IMR-90 (cell line): Measurements from ENCODE around the gene PLSCR3. TPM values are rescaled to one million over a fixed set of nuclear protein-coding genes. Genes with fewer than 3 reads are reported as not detected.

Source experiments
- ATAC-seq: fragments of 200-7000 bp; cut with Tn5 transposase; 2 replicates; pipeline ENCODE4 v1.9.1; 2020; ENCODE audit warnings: low read depth, mild to moderate bottlenecking, moderate library complexity
- BruUV-seq: library from RNA; stranded (reverse); fragments of 400-500 nt; replicated peaks from 2 replicates; lab custom pipeline; 2021; lab: Mats Ljungman, UMichigan
- CTCF ChIA-PET: fragments of 300-600 bp; formaldehyde crosslinking; extraction: SDS; loops from one replicate; lab custom pipeline; 2021; ENCODE audit warnings: antibody characterized with exemption; lab: Yijun Ruan, JAX
- POLR2A ChIA-PET: fragments of 300-600 bp; sonication (Branson Sonifier 250); formaldehyde crosslinking; loops from one replicate; lab custom pipeline; 2022; ENCODE audit warnings: antibody characterized with exemption; ENCODE audit not compliant: unreplicated experiment; lab: Charles Lee
- DNase-seq: peaks from one replicate; pipeline ENCODE4 v3.0.0; 2013
- H2AFZ ChIP-seq: replicated peaks from 2 replicates; pipeline ENCODE3; 2013; ENCODE audit warnings: low read length, mild to moderate bottlenecking; ENCODE audit not compliant: poor library complexity
- H2AK5ac ChIP-seq: 2 replicates; pipeline ENCODE4 v1.6.1; 2013; ENCODE audit warnings: low read depth, low read length, inconsistent platforms
- H2AK9ac ChIP-seq: replicated peaks from 2 replicates; pipeline ENCODE3; 2013; ENCODE audit warnings: mild to moderate bottlenecking, low read depth, low read length, moderate library complexity; ENCODE audit not compliant: poor library complexity
- H2BK120ac ChIP-seq: 2 replicates; pipeline ENCODE4 v1.6.1; 2013; ENCODE audit warnings: low read depth, low read length, inconsistent platforms
- H2BK15ac ChIP-seq: 3 replicates; pipeline ENCODE4 v1.6.1; 2013; ENCODE audit warnings: low read depth, low read length, inconsistent platforms
- H2BK20ac ChIP-seq: 2 replicates; pipeline ENCODE4 v1.6.1; 2013; ENCODE audit warnings: low read depth, mild to moderate bottlenecking, inconsistent platforms, low read length, moderate library complexity
- H2BK5ac ChIP-seq: 2 replicates; pipeline ENCODE4 v1.6.1; 2013; ENCODE audit warnings: mild to moderate bottlenecking, low read depth, low read length, inconsistent platforms; ENCODE audit not compliant: poor library complexity, severe bottlenecking
- H3K14ac ChIP-seq: replicated peaks from 2 replicates; pipeline ENCODE4 v1.6.1; 2013; ENCODE audit warnings: low read depth, low read length, inconsistent platforms
- H3K18ac ChIP-seq: 2 replicates; pipeline ENCODE4 v1.6.1; 2013; ENCODE audit warnings: low read depth, low read length, control low read depth
- H3K23ac ChIP-seq: 2 replicates; pipeline ENCODE4 v1.6.1; 2013; ENCODE audit warnings: low read depth, low read length, inconsistent platforms
- H3K27ac ChIP-seq: 2 replicates; pipeline ENCODE4 v1.5.1; 2013; ENCODE audit warnings: mild to moderate bottlenecking, control low read depth, low read length; ENCODE audit not compliant: insufficient read depth
- H3K27me3 ChIP-seq: 2 replicates; pipeline ENCODE4 v1.6.1; 2013; ENCODE audit warnings: low read length; ENCODE audit not compliant: control insufficient read depth, insufficient read depth
- H3K36me3 ChIP-seq: 2 replicates; pipeline ENCODE4 v1.6.1; 2013; ENCODE audit warnings: low read length, mixed read lengths; ENCODE audit not compliant: control insufficient read depth, insufficient read depth
- H3K4ac ChIP-seq: 2 replicates; pipeline ENCODE4 v1.6.1; 2013; ENCODE audit warnings: low read depth, low read length, inconsistent platforms
- H3K4me1 ChIP-seq: 2 replicates; pipeline ENCODE4 v1.6.1; 2013; ENCODE audit warnings: low read length, mixed read lengths; ENCODE audit not compliant: control insufficient read depth, insufficient read depth
- H3K4me2 ChIP-seq: 2 replicates; pipeline ENCODE4 v1.6.1; 2013; ENCODE audit warnings: low read depth, mild to moderate bottlenecking, control low read depth, low read length, moderate library complexity
- H3K4me3 ChIP-seq: 2 replicates; pipeline ENCODE4 v1.5.1; 2013; ENCODE audit warnings: low read depth, mild to moderate bottlenecking, control low read depth, low read length, moderate library complexity; ENCODE audit not compliant: insufficient read depth
- H3K56ac ChIP-seq: 2 replicates; pipeline ENCODE4 v1.6.1; 2013; ENCODE audit warnings: low read length, inconsistent platforms; ENCODE audit not compliant: insufficient read depth; ENCODE audit errors: extremely low read depth
- H3K79me1 ChIP-seq, 2 experiments: 2 replicates each; pipeline ENCODE4 v1.6.1; 2013; ENCODE audit warnings: low read length in 2 of 2, inconsistent platforms in 1 of 2, low read depth in 1 of 2
- H3K9ac ChIP-seq: 2 replicates; pipeline ENCODE4 v1.6.1; 2013; ENCODE audit warnings: low read depth, low read length, control low read depth
- H3K9me1 ChIP-seq: 2 replicates; pipeline ENCODE4 v1.6.1; 2013; ENCODE audit warnings: low read length, inconsistent platforms; ENCODE audit not compliant: insufficient read depth
- H3K9me3 ChIP-seq: 2 replicates; pipeline ENCODE4 v1.6.1; 2013; ENCODE audit warnings: low read length; ENCODE audit not compliant: control insufficient read depth, insufficient read depth
- H4K20me1 ChIP-seq: 2 replicates; pipeline ENCODE4 v1.6.1; 2013; ENCODE audit warnings: low read length, inconsistent platforms; ENCODE audit not compliant: insufficient read depth
- H4K5ac ChIP-seq: 2 replicates; pipeline ENCODE4 v1.6.1; 2013; ENCODE audit warnings: mild to moderate bottlenecking, low read depth, low read length, control low read depth
- H4K8ac ChIP-seq, 2 experiments: 2 replicates each; pipeline ENCODE4 v1.6.1; 2013; ENCODE audit warnings: low read depth in 2 of 2, low read length in 2 of 2, control low read depth in 1 of 2, inconsistent platforms in 1 of 2
- H4K91ac ChIP-seq: 2 replicates; pipeline ENCODE4 v1.6.1; 2013; ENCODE audit warnings: low read depth, low read length, inconsistent platforms; ENCODE audit not compliant: insufficient read depth
- MXI1 ChIP-seq: IDR thresholded peaks from 2 replicates; pipeline ENCODE4 v1.6.1; 2012; ENCODE audit warnings: low read depth, mild to moderate bottlenecking, low read length, moderate library complexity, borderline replicate concordance
- RFX5 ChIP-seq: IDR thresholded peaks from 2 replicates; pipeline ENCODE4 v1.8.0; 2012; ENCODE audit warnings: low read depth, mild to moderate bottlenecking, low read length, moderate library complexity
- SMC3 ChIP-seq: fragments of 150-350 bp; IDR thresholded peaks from 2 replicates; pipeline ENCODE4 v1.6.1; 2016; ENCODE audit warnings: low read depth, mild to moderate bottlenecking, antibody characterized with exemption, low read length, moderate library complexity
- WGBS, 2 experiments: methylation state at CpG; one replicate each; pipeline versions ENCODE4 v1.1.5 to v1.1.7; 2013; ENCODE audit warnings: missing lambda C conversion rate in 2 of 2; ENCODE audit not compliant: insufficient read length in 1 of 2; ENCODE audit errors: extremely low coverage in 2 of 2; 5-methylcytosine and 5-hydroxymethylcytosine counted together
- dilution Hi-C: fragments of 300-500 bp; cut with HindIII; formaldehyde crosslinking; loops from one replicate; pipeline ENCODE4 v1.14.3; 2018; ENCODE audit warnings: low sequenced_read_pairs; ENCODE audit not compliant: unreplicated experiment
- in situ Hi-C: fragments of 300-500 bp; cut with MboI; formaldehyde crosslinking; loops from 3 replicates; pipeline ENCODE4 v1.14.3; 2019; ENCODE audit warnings: low sequenced_read_pairs, inconsistent platforms, mixed read lengths
- intact Hi-C: fragments of 100-400 bp; cut with micrococcal nuclease; formaldehyde crosslinking; loops from 2 replicates; pipeline ENCODE4 v1.10.0; 2022
- polyA plus RNA-seq, 3 experiments: library from polyadenylated mRNA; depleted of rRNA; stranded (reverse); fragments of >200 nt; gene quantifications; 2 replicates each; pipeline ENCODE4 v1.2.3, GENCODE V29; 2012; ENCODE audit warnings: low replicate concordance in 1 of 3
- total RNA-seq: library from RNA; depleted of rRNA; stranded (reverse); fragments of >200 nt; gene quantifications from 2 replicates; pipeline ENCODE4 v1.2.3, GENCODE V29; 2012

PLSCR3 gene
- total and polyA plus RNA-seq, 2 of the 4 experiments (the other 2 are of a cell fraction): 6.1 to 116 TPM

DNA sequence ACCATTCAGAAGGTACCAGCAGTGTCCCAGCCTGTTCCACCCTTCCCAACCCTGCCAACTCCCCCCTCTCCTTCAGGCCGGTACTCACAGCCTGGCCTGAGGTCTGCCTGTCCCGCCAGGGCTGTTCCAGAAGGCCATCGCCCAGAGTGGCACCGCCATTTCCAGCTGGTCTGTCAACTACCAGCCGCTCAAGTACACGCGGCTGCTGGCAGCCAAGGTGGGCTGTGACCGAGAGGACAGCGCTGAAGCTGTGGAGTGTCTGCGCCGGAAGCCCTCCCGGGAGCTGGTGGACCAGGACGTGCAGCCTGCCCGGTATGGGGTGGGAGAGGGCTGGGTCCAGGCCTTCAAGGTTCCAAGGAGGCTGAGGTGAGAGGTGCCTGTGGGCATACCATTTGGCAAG is 20.5 kb upstream of the PLSCR3 start:
- dilution Hi-C loops: no loop called here
- Histone ChIP-seq H3K4me1 (peaks cover 4% of the 10 kb centered on the region; the same call in 1 of the 2 replicates), H3K4ac (no peak overlapping the region), H3K27me3 (no peaks in the 10 kb centered on the region), H4K5ac (no peak overlapping the region), H3K14ac (no peak overlapping the region), H3K9me1 (peaks cover 4% of the 10 kb centered on the region; the same call in 1 of the 2 replicates), H2BK15ac (no peak overlapping the region), H2AK9ac (no peak overlapping the region), H3K23ac (no peak overlapping the region), H3K18ac (no peak overlapping the region), H2AFZ (no peak overlapping the region), H3K9ac (no peak overlapping the region), H3K36me3 (peaks cover 39% of the 10 kb centered on the region), H2BK20ac (no peak overlapping the region), H3K9me3 (no peaks in the 10 kb centered on the region), H2BK120ac (no peak overlapping the region), H2AK5ac (no peak overlapping the region), H3K27ac (no peak overlapping the region), H3K79me1 (no peaks in the 10 kb centered on the region; a peak in 1 of 4 replicates), H3K4me3 (no peak overlapping the region), H2BK5ac (no peak overlapping the region), H4K8ac (no peak overlapping the region), H4K91ac (no peak overlapping the region), H3K56ac (no peak overlapping the region), H3K4me2 (no peak overlapping the region), H4K20me1 (peaks cover 7% of the 10 kb centered on the region; the same call in 1 of the 2 replicates)
- WGBS, 2 experiments: 86% methylated on average over 5 of the region's 14 CpGs; no CpG with 5 or more reads in 1 of the 2 experiments
- in situ Hi-C loops: no loop called here
- TF ChIP-seq RFX5 (no peak), MXI1 (no peak), SMC3 (no peak)
- ChIA-PET POLR2A (no interaction called here), CTCF (no interaction called here)
- intact Hi-C loops: no loop called here
- DNase-seq: no peak
- no peak for ATAC-seq
- BruUV-seq: no TSS peak
